Peyer's patch (tissue), 4 donors: ENCODE measurements around the gene DDI1. TPM values are rescaled to one million over a fixed set of nuclear protein-coding genes. Genes with fewer than 3 reads are reported as not detected.

ENCODE experiments used
- DNase-seq, 3 donors: peaks; one replicate each; pipeline ENCODE4 v3.0.0-alpha.2; 2017 to 2019
- H3K27ac ChIP-seq, 4 donors: fragments of 200-600 bp; sonication (generic); one replicate each; pipeline ENCODE4 v1.5.1; 2016 to 2019
- H3K27me3 ChIP-seq, 2 donors: fragments of 200-600 bp; sonication (generic); one replicate each; pipeline ENCODE4 v1.5.1; 2019
- H3K36me3 ChIP-seq, 3 donors: fragments of 200-600 bp; sonication (generic); one replicate each; pipeline ENCODE4 v1.5.1; 2016 to 2019
- H3K4me1 ChIP-seq, 4 donors: fragments of 200-600 bp; sonication (generic); one replicate each; pipeline ENCODE4 v1.5.1; 2016 to 2019
- H3K4me3 ChIP-seq, 4 donors: fragments of 200-600 bp; sonication (generic); 1 replicate in 3 of 4; 2 replicates in 1 of 4; pipeline ENCODE4 v1.5.1; 2016 to 2019; ENCODE audit warnings: mild to moderate bottlenecking in 1 of 4
- H3K9me3 ChIP-seq, 4 donors: fragments of 200-600 bp; sonication (generic); one replicate each; pipeline ENCODE4 v1.5.1; 2016 to 2019; ENCODE audit warnings: mild to moderate bottlenecking in 1 of 4
- POLR2A ChIP-seq, 2 donors: fragments of 450-650 bp; IDR thresholded peaks; one replicate each; pipeline ENCODE4 v1.5.1; 2017; ENCODE audit warnings: antibody characterized with exemption in 2 of 2, mild to moderate bottlenecking in 2 of 2, moderate library complexity in 2 of 2
- total RNA-seq, 4 donors: library from RNA; depleted of rRNA; stranded (reverse); fragments of >200 nt; gene quantifications; one replicate each; pipeline ENCODE4 v1.1.0, GENCODE V29; 2016
- TF ChIP-seq, protein P1 (sequence below), 6 experiments: fragments of 450-650 bp in 4 of 6; fragments of 200-600 bp in 2 of 6; sonication (generic) in 1 of 6; IDR thresholded peaks; one replicate each; pipeline ENCODE4 v1.5.1; 2017 to 2019; ENCODE audit warnings: antibody characterized with exemption in 6 of 6, mild to moderate bottlenecking in 3 of 6, moderate library complexity in 1 of 6

The DDI1 gene
- not detected for total RNA-seq

GRCh38 chr11:104036588-104036987 lies at the start of gene DDI1:
DDI1 (plus strand) TSS chr11:104036640; CDS start chr11:104036823, 183 bp downstream.
- no peaks in the 10 kb centered on the region for H3K9me3 ChIP-seq
- no peak within 1 kb of the TSS for H3K4me3 ChIP-seq
- H3K27ac ChIP-seq = no peak within 1 kb of the TSS
- no peaks in the 10 kb centered on the region for H3K4me1 ChIP-seq
- no peaks in the 10 kb centered on the region for H3K36me3 ChIP-seq
- no peak for TF ChIP-seq POLR2A (IDR thresholded peaks at IDR 0.05)
- TF ChIP-seq, protein P1, sequence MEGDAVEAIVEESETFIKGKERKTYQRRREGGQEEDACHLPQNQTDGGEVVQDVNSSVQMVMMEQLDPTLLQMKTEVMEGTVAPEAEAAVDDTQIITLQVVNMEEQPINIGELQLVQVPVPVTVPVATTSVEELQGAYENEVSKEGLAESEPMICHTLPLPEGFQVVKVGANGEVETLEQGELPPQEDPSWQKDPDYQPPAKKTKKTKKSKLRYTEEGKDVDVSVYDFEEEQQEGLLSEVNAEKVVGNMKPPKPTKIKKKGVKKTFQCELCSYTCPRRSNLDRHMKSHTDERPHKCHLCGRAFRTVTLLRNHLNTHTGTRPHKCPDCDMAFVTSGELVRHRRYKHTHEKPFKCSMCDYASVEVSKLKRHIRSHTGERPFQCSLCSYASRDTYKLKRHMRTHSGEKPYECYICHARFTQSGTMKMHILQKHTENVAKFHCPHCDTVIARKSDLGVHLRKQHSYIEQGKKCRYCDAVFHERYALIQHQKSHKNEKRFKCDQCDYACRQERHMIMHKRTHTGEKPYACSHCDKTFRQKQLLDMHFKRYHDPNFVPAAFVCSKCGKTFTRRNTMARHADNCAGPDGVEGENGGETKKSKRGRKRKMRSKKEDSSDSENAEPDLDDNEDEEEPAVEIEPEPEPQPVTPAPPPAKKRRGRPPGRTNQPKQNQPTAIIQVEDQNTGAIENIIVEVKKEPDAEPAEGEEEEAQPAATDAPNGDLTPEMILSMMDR (IDR thresholded peaks at IDR 0.05) = no peak
- no peaks in the 10 kb centered on the region for H3K27me3 ChIP-seq
- DNase-seq = no peak

- Histone ChIP-seq H3K4me1 (no peaks in the 10 kb centered on the region), H3K36me3 (no peaks in the 10 kb centered on the region), H3K4me3 (no peak overlapping the region), H3K9me3 (no peaks in the 10 kb centered on the region), H3K27me3 (no peaks in the 10 kb centered on the region), H3K27ac (no peak overlapping the region)
- no peak for TF ChIP-seq POLR2A (IDR thresholded peaks at IDR 0.05)
- TF ChIP-seq, protein P1 (IDR thresholded peaks at IDR 0.05) = no peak
- no peak for DNase-seq
Observed at GRCh38 chr11:103987629-103988594, 48.5 kb upstream of the DDI1 start.

- TF ChIP-seq, protein P1 (IDR thresholded peaks at IDR 0.05) = no peak
- TF ChIP-seq POLR2A (IDR thresholded peaks at IDR 0.05) = no peak
- no peak for DNase-seq
- Histone ChIP-seq H3K36me3 (no peaks in the 10 kb centered on the region), H3K4me1 (no peaks in the 10 kb centered on the region), H3K27me3 (no peaks in the 10 kb centered on the region), H3K27ac (no peak overlapping the region), H3K4me3 (no peak overlapping the region), H3K9me3 (no peaks in the 10 kb centered on the region)
Observed at GRCh38 chr11:103988595-103988969, 47.9 kb upstream of the DDI1 start.

GRCh38 chr11:103993507-103993906 lies 42.9 kb upstream of the DDI1 start:
- H3K27me3 ChIP-seq = no peaks in the 10 kb centered on the region
- no peak for DNase-seq
- H3K9me3 ChIP-seq = no peaks in the 10 kb centered on the region

DNA sequence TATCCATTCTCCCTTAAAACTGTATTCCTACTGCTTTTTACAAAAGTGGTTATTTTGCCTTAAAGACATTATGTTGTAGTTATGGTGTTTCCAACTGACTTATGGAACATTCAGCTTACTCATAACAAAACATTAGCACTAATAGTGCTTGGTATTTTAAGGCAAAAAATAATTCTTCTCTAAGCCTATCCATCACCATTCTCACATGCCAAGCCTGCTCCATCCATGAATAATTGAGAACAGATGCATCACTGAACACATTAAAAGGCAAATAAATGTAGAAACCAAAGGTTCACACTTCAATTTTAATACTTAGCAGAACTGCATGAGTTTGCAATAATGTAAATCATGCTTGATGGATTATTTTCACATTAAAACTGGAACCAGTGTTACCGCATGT lies 42.3 kb upstream of the DDI1 start:
- Histone ChIP-seq H3K27ac (no peak overlapping the region), H3K4me1 (no peaks in the 10 kb centered on the region), H3K9me3 (no peaks in the 10 kb centered on the region), H3K36me3 (no peaks in the 10 kb centered on the region), H3K27me3 (no peaks in the 10 kb centered on the region), H3K4me3 (no peak overlapping the region)
- no peak for DNase-seq
- TF ChIP-seq, protein P1 (IDR thresholded peaks at IDR 0.05) = no peak
- no peak for TF ChIP-seq POLR2A (IDR thresholded peaks at IDR 0.05)

More at GRCh38 chr11:103993507-103993906, 42.9 kb upstream of the DDI1 start:
- Histone ChIP-seq H3K36me3 (no peaks in the 10 kb centered on the region), H3K4me1 (no peaks in the 10 kb centered on the region), H3K27ac (no peak overlapping the region), H3K4me3 (no peak overlapping the region)
- TF ChIP-seq, protein P1 (IDR thresholded peaks at IDR 0.05) = no peak
- no peak for TF ChIP-seq POLR2A (IDR thresholded peaks at IDR 0.05)
